WI38 (cell line): ENCODE measurements around the gene ZNF565.
A peak's percentile ranks its signal among the peaks of the same experiment; 100 is the strongest.

Experiments used
- H3K4me3 ChIP-seq: 2 replicates; pipeline ENCODE4 v1.5.1; 2011; ENCODE audit warnings: low read depth, mild to moderate bottlenecking, control low read depth, low read length
- CTCF ChIP-seq: IDR thresholded peaks from 2 replicates; pipeline ENCODE4 v1.5.1; 2012; ENCODE audit warnings: low read depth, mild to moderate bottlenecking, control low read depth, low read length

The ZNF565 gene

GRCh38 chr19:36144624-36145023 is 69.8 kb downstream of the ZNF565 start:
- H3K4me3 ChIP-seq: no peak overlapping the region
- no peak for TF ChIP-seq CTCF

GRCh38 chr19:36142496-36142895 is 72.0 kb downstream of the ZNF565 start:
- H3K4me3 ChIP-seq: no peak overlapping the region
- no peak for TF ChIP-seq CTCF

GRCh38 chr19:36142046-36142445 is 72.4 kb downstream of the ZNF565 start:
- TF ChIP-seq CTCF: no peak
- H3K4me3 ChIP-seq: no peak overlapping the region

GRCh38 chr19:36141039-36141927 is 73.2 kb downstream of the ZNF565 start:
- peak overlapping the region; percentile 86 for H3K4me3 ChIP-seq
- no peak for TF ChIP-seq CTCF

GRCh38 chr19:36140304-36141038 is 74.0 kb downstream of the ZNF565 start:
- TF ChIP-seq CTCF: no peak
- H3K4me3 ChIP-seq: peak overlapping the region; percentile 86

GRCh38 chr19:36139473-36140303 is 74.8 kb downstream of the ZNF565 start, which contains the start of gene CAPNS1:
Gene CAPNS1 (plus strand): TSS chr19:36140066. CDS start chr19:36141012, 946 bp downstream.
- no peak for TF ChIP-seq CTCF
- H3K4me3 ChIP-seq: peak within 1 kb of the TSS; percentile 86
